CD4-positive, alpha-beta T cell treated with Interleukin-4 for 1 hour (primary cell): ENCODE measurements around the gene RAB10.
A peak's percentile ranks its signal among the peaks of the same experiment; 100 is the strongest.
"Not testable (repeated sequence)": the region's sequence is repeated elsewhere in the genome, so short reads cannot be mapped to it uniquely, and the experiment has no call there.

ENCODE experiments used
- DNase-seq, 2 donors: peaks; one replicate each; pipeline ENCODE4 v3.0.0-alpha.2; 2020 to 2022

Gene RAB10

GRCh38 chr2:26016706-26017045 lies 17.2 kb upstream of the RAB10 start:
- DNase-seq = not testable (repeated sequence)

DNA sequence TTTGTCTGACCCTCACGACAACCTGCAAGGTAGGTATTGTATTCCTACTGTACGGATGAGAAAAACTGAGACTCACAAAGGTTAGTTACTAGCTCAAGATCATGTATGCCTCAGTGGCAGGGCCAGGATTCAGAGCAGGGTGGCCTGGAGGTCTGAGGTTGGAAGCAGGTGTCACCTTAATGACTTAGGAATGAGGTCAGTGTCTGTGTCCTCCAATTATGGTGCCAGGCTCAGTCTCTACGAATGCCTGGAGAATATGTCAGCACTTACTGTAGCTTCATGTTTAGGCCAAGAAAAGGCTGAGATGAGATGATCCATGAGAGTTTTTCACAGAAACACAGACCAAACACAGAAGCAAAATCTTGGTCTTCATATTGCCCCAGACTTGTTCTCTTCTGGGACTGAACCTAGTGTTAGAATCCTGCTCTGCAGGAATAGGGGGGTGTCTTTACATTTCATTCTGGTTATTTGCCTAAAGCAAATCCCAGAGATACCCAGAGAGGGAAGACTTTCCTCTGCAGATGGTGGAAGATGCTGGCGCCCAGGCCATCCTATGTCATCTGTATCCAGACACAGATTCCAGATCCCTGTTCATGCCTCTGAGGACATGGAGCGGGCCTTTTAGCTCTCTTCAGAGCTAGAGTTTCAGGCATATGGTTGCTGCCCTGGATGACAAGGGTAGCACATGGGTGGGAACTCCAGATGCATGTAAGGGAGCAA lies 16.3 kb upstream of the RAB10 start:
- DNase-seq = no peak

GRCh38 chr2:26018184-26019055 lies 15.5 kb upstream of the RAB10 start:
- peak in 1 of 2 donors; percentile 64 for DNase-seq

GRCh38 chr2:26020231-26020640 lies 13.6 kb upstream of the RAB10 start:
- DNase-seq = no peak

- DNase-seq = no peak
These were observed 9.6 kb upstream of the RAB10 start for GRCh38 chr2:26024260-26024659.

- no peak for DNase-seq
These were observed 8.4 kb upstream of the RAB10 start for GRCh38 chr2:26025509-26025908.

DNA sequence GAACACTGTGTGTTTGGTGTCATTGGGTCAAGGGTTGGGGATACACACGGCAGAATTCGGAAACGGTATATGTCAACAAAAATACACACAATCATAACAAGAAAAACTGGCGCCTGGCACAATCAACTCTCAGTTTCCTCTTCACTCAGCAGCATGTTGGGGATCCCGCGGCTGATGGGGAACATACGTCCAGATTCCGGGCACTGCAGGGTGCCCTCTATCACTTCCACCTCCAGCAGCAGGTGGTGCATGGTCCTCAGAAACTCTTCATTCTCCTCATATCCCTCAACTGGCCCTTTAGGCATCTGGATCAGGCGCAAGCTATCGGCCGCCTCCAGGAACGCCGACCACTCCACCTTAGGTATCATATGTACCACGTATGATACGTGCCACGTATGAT lies 5.8 kb upstream of the RAB10 start:
- not testable (repeated sequence) for DNase-seq

- not testable (repeated sequence) for DNase-seq
These were observed 1.2 kb upstream of the RAB10 start for GRCh38 chr2:26032586-26033269.

DNA sequence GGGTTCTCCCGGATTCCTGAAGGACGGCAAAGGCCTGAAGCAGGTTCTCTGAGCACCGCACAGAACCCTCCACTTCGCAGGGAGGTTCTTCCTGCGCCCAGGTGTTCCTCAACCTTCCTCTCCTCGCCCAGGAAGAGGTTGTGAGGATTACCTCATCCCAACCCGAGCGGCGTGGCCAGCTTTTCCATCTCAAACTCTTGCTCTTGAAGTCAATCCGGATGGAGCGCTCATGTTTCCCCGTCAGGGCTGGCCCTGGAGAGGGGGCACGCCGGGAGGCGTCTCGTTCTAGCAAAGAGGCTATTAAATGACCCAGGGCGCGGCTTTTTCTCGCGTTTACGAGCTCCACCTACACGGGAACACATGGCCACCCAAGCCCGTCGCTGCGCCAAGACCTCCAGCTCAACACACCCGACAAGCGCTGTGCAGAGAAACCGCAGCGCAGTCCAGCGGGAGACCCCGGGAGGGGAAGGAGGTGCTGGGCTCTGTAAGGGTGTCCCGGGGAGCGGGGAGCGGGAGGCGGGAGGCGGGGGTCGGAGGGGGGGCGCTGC lies 540 bp upstream of the RAB10 start:
- DNase-seq = no peak

DNA sequence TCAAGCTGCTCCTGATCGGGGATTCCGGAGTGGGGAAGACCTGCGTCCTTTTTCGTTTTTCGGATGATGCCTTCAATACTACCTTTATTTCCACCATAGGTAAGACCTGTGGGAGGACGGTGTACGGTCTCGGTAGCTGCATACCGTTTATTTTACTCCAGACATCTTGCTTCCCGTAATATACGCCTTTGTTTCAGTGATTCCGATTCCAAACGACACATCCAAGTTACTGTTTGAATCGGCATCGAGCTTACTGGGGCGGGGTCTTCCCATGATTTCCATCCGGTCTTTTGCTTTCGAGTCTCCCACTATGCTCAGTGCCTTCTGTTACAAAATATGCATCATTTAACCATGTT lies 731 bp downstream of the RAB10 start:
- DNase-seq = no peak

GRCh38 chr2:26035090-26035743 lies 1.3 kb downstream of the RAB10 start:
- DNase-seq = peak in 1 of 2 donors; percentile 10

DNA sequence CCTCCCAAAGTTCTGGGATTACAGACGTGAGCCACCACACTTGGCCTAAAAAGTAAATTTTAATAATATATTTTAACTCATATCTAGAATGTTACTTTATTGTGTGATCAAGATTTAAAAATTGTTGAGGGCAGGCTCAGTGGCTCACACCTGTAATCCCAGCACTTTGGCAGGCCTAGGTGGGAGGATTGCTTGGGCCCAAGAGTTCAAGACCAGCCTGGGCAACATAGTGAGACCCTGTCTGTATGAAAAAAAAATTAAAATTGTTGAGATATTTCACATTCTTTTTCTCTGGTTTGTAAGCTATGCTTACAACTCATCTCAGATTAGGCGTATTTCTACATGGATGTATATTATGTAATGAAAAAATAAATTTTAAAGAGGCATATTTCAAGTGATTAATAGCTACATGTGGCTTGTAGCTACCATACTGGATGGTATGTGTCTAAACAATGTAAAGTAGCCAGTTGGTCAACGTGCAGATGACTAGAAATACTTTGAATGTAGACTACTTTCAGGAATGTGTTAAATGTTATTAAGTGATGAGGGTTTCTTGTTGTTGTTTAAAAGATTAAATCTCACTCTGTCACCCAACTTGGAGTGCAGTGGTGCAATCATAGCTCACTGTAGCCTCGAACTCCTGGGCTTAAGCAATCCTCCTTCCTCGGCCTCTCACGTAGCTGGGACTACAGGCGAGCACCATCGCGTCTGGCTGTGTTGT lies 5.9 kb downstream of the RAB10 start:
- DNase-seq = no peak

DNA sequence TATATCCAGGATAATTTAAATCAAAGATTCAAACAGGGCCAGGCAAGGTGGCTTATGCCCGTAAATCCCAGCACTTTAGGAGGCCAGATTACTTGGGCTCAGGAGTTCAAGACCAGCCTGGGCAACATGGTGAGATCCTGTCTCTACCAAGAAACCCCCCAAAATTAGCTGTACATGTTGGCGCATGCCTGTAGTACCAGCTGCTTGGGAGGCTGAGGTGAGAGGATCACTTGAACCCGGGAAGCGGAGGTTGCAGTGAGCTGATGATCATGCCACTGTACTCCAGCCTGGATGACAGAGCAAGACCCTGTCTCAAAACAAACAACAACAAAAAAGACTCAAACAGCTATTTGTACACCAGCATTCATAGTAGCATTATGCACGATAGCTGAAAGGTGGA lies 9.2 kb downstream of the RAB10 start:
- DNase-seq = no peak

DNA sequence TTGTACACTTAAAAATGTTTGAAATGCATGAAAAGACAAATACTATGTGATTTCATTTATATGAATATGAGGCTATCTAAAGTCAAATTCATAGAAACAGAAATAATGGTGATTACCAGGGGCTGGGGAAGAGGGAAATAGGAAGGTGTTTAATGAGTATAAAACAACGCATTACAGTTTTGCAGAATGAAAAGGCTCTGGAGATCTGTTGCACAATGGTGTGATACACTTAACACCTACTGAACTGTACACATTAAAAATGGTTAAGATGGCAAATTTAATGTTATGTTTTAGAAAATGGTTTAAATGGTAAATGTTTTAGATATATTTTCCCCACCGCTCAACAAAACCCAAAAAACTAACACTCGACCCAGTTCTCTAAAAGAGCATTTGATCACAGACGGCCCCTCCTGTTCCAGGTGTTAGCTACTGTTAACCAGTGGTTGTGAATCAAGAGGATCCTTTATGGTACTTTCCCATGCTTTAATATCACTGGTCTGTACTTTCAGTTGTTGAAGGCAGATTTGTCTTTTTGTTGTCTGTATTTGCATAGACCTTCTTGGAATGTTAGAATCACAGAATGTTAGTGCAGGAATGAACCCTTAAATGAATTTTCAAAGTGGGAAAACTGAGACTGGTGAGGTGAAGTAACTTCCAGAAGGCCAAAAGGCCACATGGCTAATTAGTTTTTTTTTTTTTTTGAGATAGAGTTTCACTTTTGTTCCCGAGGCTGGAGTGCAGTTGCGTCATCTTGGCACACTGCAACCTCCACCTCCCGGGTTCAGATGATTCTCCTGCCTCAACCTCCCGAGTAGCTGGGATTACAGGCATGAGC lies 10.2 kb downstream of the RAB10 start:
- peak in 1 of 2 donors; percentile 29 for DNase-seq

DNA sequence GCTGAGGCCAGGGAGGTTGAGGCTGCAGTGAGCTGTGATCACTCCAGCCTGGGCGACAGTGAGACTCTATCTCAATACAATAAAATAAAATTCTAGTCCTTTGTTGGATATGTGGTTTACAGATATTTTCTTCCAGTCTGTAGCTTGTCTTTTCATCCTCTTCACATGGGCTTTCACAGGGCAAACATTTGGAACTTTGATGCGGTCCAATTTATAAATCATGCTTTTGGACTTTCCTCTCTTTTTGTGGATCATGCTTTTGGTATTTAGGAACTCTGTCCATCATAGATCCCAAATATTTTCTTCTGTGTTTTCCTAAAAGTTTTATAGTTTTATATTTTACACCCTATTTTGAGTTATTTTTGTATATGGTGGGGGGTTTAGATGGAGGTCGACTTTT lies 14.9 kb downstream of the RAB10 start:
- no peak for DNase-seq

DNA sequence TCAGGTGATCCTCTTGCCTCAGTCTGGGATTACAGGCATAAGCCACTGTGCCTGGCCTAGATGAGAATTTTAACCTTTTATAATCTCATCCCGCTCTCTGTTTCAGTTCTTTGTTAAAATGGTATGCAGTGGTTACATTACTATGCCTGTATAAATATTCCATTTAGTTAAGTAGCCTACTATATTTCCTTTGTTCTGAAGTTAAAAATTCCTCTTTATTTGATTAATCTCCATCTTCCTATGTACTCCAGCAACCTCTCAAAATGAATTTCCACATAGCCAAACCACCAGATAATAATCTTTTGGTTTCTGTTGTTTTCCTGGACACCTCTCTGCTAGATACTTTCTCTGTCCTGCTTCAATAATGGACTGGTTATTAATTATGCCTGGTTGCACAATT lies 15.8 kb downstream of the RAB10 start:
- no peak for DNase-seq

DNA sequence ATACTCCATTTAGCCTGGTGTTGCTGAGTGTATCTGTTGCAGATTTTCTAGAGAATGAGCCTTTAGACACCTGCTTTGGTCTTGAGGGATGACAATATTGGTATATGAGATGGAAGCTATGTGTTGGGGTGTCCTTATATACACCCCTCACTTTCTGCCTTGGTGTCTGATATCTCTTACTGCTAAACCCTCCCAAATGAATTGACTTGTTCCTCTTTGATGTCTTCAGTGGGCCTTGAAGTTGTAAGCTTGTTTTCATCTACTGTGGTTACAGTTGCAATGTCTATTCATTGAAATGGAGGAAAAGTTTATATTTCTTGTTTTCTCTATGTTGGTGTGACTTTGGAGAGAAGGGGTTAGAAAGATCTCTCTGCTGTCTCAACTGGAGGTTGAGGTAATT lies 18.9 kb downstream of the RAB10 start:
- DNase-seq = no peak

- no peak for DNase-seq
These were observed 20.9 kb downstream of the RAB10 start for GRCh38 chr2:26054598-26055348.

- no peak for DNase-seq
These were observed 24.5 kb downstream of the RAB10 start for GRCh38 chr2:26058390-26058789.

- no peak for DNase-seq
These were observed 25.7 kb downstream of the RAB10 start for GRCh38 chr2:26059542-26059941.

- DNase-seq = no peak
These were observed 27.7 kb downstream of the RAB10 start for GRCh38 chr2:26061539-26061938.
